Esophagus muscularis mucosa (tissue), 3 donors: ENCODE results near the gene KIF26B.

Source experiments
- CTCF ChIP-seq, 3 experiments: fragments of 200-600 bp in 2 of 3; fragments of 450-650 bp in 1 of 3; sonication (generic) in 2 of 3; IDR thresholded peaks; one replicate each; pipeline ENCODE4 v1.5.1; 2017 to 2019; ENCODE audit warnings: antibody characterized with exemption in 3 of 3, mild to moderate bottlenecking in 2 of 3, moderate library complexity in 1 of 3
- EP300 ChIP-seq: sonication (generic); formaldehyde crosslinking; IDR thresholded peaks from one replicate; pipeline ENCODE4 v1.6.1; 2017; ENCODE audit warnings: antibody characterized with exemption

- no peak for TF ChIP-seq CTCF (IDR thresholded peaks at IDR 0.05)
- TF ChIP-seq EP300 = no peak
Observed at GRCh38 chr1:245677461-245678240, 522.9 kb downstream of the KIF26B start.
